K562 (cell line): ENCODE results near the gene VGLL4. TPM values are rescaled to one million over a fixed set of nuclear protein-coding genes. Genes with fewer than 3 reads are reported as not detected.

Experiments used
- FOXP1 ChIP-seq: sonication (generic); formaldehyde crosslinking; IDR thresholded peaks from 2 replicates; pipeline ENCODE4 v1.8.0; 2022; ENCODE audit warnings: mild to moderate bottlenecking, missing genetic modification reagents
- HDAC1 ChIP-seq, 2 experiments: fragments of 450-650 bp; IDR thresholded peaks; 2 replicates each; pipeline ENCODE4 v1.6.1; 2016 to 2017; ENCODE audit warnings: inconsistent platforms in 1 of 2, mild to moderate bottlenecking in 1 of 2, moderate library complexity in 1 of 2
- HDAC3 ChIP-seq: fragments of 450-650 bp; IDR thresholded peaks from 2 replicates; pipeline ENCODE4 v1.6.1; 2018; ENCODE audit warnings: borderline replicate concordance, mild to moderate bottlenecking, moderate library complexity; ENCODE audit not compliant: partially characterized antibody
- NFIC ChIP-seq: fragments of 450-650 bp; IDR thresholded peaks from 2 replicates; pipeline ENCODE4 v1.6.1; 2017; ENCODE audit warnings: mild to moderate bottlenecking, inconsistent platforms
- NR2C2 ChIP-seq, 2 experiments: fragments of 200-800 bp in 1 of 2; sonication (Bioruptor generic) in 1 of 2; sonication (generic) in 1 of 2; formaldehyde crosslinking in 1 of 2; IDR thresholded peaks; 2 replicates each; pipeline versions ENCODE4 v1.6.1 to v1.8.0; 2016 to 2022; ENCODE audit warnings: mild to moderate bottlenecking in 1 of 2, missing compliant biosample characterization in 1 of 2, missing genetic modification characterization in 1 of 2, missing genetic modification reagents in 1 of 2
- POU5F1 ChIP-seq: fragments of 150-350 bp; IDR thresholded peaks from 2 replicates; pipeline ENCODE4 v1.6.1; 2014; ENCODE audit warnings: borderline replicate concordance, low read length, low read depth, mild to moderate bottlenecking; ENCODE audit not compliant: partially characterized antibody
- PYGO2 ChIP-seq: fragments of 450-650 bp; IDR thresholded peaks from 2 replicates; pipeline ENCODE4 v1.6.1; 2016; ENCODE audit warnings: mild to moderate bottlenecking, missing genetic modification characterization, moderate library complexity, missing compliant biosample characterization
- RAD51 ChIP-seq: fragments of 450-650 bp; IDR thresholded peaks from 2 replicates; pipeline ENCODE4 v1.7.1; 2016; ENCODE audit warnings: low read depth, mild to moderate bottlenecking, borderline replicate concordance
- SIX5 ChIP-seq, 2 experiments: IDR thresholded peaks; 2 replicates each; pipeline ENCODE4 v1.6.1; 2011; ENCODE audit warnings: low read length in 2 of 2, borderline replicate concordance in 1 of 2, low read depth in 1 of 2, mild to moderate bottlenecking in 1 of 2, moderate library complexity in 1 of 2; ENCODE audit not compliant: insufficient read depth in 1 of 2
- SMARCC2 ChIP-seq: fragments of 450-650 bp; IDR thresholded peaks from 2 replicates; pipeline ENCODE4 v1.6.1; 2017; ENCODE audit warnings: antibody characterized with exemption, moderate library complexity, mild to moderate bottlenecking, low read depth
- TEAD4 ChIP-seq, 2 experiments: sonication (generic) in 1 of 2; formaldehyde crosslinking in 1 of 2; IDR thresholded peaks; 2 replicates each; pipeline versions ENCODE4 v1.6.1 to v1.8.0; 2012 to 2022; ENCODE audit warnings: borderline replicate concordance in 1 of 2, inconsistent platforms in 1 of 2, low read length in 1 of 2, mild to moderate bottlenecking in 1 of 2, missing genetic modification reagents in 1 of 2
- TRIM24 ChIP-seq, 2 experiments: fragments of 450-650 bp; IDR thresholded peaks; 2 replicates each; pipeline ENCODE4 v1.6.1; 2016
- ZKSCAN8 ChIP-seq: fragments of 200-800 bp; sonication (Bioruptor generic); IDR thresholded peaks from 2 replicates; pipeline ENCODE4 v1.6.1; 2016; ENCODE audit warnings: missing genetic modification characterization, missing compliant biosample characterization
- ZNF197 ChIP-seq: fragments of 200-800 bp; sonication (Bioruptor generic); IDR thresholded peaks from 2 replicates; pipeline ENCODE4 v1.6.1; 2016; ENCODE audit warnings: low read depth, missing genetic modification characterization, missing compliant biosample characterization
- ZNF24 ChIP-seq: fragments of 450-650 bp; IDR thresholded peaks from 2 replicates; pipeline ENCODE4 v1.6.1; 2016
- ZNF444 ChIP-seq: fragments of 250-450 bp; sonication (Bioruptor Pico); IDR thresholded peaks from 2 replicates; pipeline ENCODE4 v1.4.0; 2020; ENCODE audit warnings: mild to moderate bottlenecking, moderate library complexity
- ZNF785 ChIP-seq: fragments of 250-450 bp; sonication (Bioruptor Pico); IDR thresholded peaks from 2 replicates; pipeline ENCODE4 v1.4.0; 2020; ENCODE audit warnings: mild to moderate bottlenecking
- polyA plus RNA-seq, 8 experiments: library from polyadenylated mRNA; depleted of rRNA in 4 of 8; stranded (reverse) in 5 of 8; unstranded in 3 of 8; fragments of >200 nt; fragmentation: Nextera tagmentation in 2 of 8; fragmentation: Illumina TruSeq in 1 of 8; extraction: Ambion mirVana in 2 of 8; extraction: Trizol in 1 of 8; gene quantifications; 2 replicates each; pipeline versions ENCODE4 v1.2.1 to v1.2.3, GENCODE V29; 2011 to 2014; ENCODE audit warnings: inconsistent platforms in 1 of 8, missing spikeins in 1 of 8
- total RNA-seq, 7 experiments: library from RNA; depleted of rRNA in 6 of 7; stranded (reverse); fragments of >200 nt in 6 of 7; fragmentation: Illumina TruSeq in 2 of 7; extraction: Trizol in 2 of 7; gene quantifications; 2 replicates each; pipeline versions ENCODE4 v1.2.1 to v1.2.3, GENCODE V29; 2011 to 2021; ENCODE audit warnings: low replicate concordance in 1 of 7
- TF ChIP-seq, protein P1 (sequence below), 3 experiments: fragments of 200-800 bp in 1 of 3; fragments of 250-450 bp in 1 of 3; fragments of 450-650 bp in 1 of 3; sonication (Bioruptor Pico) in 1 of 3; sonication (Bioruptor generic) in 1 of 3; formaldehyde crosslinking in 1 of 3; IDR thresholded peaks; 2 replicates each; pipeline versions ENCODE4 v1.6.1 to v1.8.0; 2016 to 2022; ENCODE audit warnings: mild to moderate bottlenecking in 2 of 3, missing genetic modification characterization in 2 of 3, missing compliant biosample characterization in 1 of 3, moderate library complexity in 1 of 3

VGLL4 gene
- total and polyA plus RNA-seq, 9 of the 15 experiments (the other 6 are each of a cell fraction or from before 2014, with no cell fraction given) = 0.27 to 10.9 (median 8.6) TPM

DNA sequence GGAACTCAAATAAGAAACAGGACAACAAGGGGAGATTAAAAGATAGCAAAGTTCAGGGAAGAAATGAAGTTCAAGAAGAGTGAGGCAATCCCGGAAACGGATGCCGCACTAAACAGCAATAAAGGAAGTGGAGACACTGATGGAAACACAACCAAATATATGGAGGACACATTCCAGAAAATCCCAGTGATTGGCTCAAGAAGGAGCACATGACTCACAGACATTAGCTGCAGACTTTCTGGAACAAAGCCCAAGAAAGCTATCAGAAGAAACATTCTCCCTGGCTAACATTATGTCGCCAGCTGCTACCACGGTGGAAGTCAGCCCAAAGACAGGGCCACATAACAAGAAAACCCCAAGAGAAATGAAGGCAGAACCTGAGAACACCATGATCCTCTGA, 18.1 kb upstream of the VGLL4 start (continued):
- no peak for TF ChIP-seq NR2C2 (CRISPR knock-in tag; IDR thresholded peaks at IDR 0.05)
- TF ChIP-seq NR2C2 (tag; IDR thresholded peaks at IDR 0.05) = peak; percentile 56; the same call in 1 of the 2 replicates
- TF ChIP-seq TEAD4 (IDR thresholded peaks at IDR 0.05; ENCODE audit: low read length) = 0 out of 2 replicates have a peak, but pooled peaks have one; percentile 24
- no peak for TF ChIP-seq TEAD4 (CRISPR knock-in tag; IDR thresholded peaks at IDR 0.05; ENCODE audit: borderline replicate concordance)
- TF ChIP-seq POU5F1 = no peak
- no peak for TF ChIP-seq SIX5 (IDR thresholded peaks at IDR 0.05; ENCODE audit: borderline replicate concordance in 1 of 2, insufficient read depth in 1 of 2, low read depth in 1 of 2, low read length in 2 of 2)
- TF ChIP-seq ZNF785 (CRISPR knock-in tag) = no peak
- TF ChIP-seq HDAC3 = no peak
- peak; percentile 93 for TF ChIP-seq ZNF24
- TF ChIP-seq RAD51 = peak; percentile 69
- no peak for TF ChIP-seq ZNF444 (CRISPR knock-in tag)
- TF ChIP-seq HDAC1 (IDR thresholded peaks at IDR 0.05) = no peak
- TF ChIP-seq FOXP1 (CRISPR knock-in tag) = no peak
- no peak for TF ChIP-seq ZNF197 (CRISPR knock-in tag)
- peak in 1 of 2 experiments; percentile 16; a peak in 1 of 4 replicates for TF ChIP-seq TRIM24 (IDR thresholded peaks at IDR 0.05)
- TF ChIP-seq ZKSCAN8 (CRISPR knock-in tag) = 0 out of 2 replicates have a peak, but pooled peaks have one; percentile 21
- TF ChIP-seq NFIC = peak; percentile 69
- TF ChIP-seq PYGO2 (tag) = no peak
- TF ChIP-seq, protein P1, sequence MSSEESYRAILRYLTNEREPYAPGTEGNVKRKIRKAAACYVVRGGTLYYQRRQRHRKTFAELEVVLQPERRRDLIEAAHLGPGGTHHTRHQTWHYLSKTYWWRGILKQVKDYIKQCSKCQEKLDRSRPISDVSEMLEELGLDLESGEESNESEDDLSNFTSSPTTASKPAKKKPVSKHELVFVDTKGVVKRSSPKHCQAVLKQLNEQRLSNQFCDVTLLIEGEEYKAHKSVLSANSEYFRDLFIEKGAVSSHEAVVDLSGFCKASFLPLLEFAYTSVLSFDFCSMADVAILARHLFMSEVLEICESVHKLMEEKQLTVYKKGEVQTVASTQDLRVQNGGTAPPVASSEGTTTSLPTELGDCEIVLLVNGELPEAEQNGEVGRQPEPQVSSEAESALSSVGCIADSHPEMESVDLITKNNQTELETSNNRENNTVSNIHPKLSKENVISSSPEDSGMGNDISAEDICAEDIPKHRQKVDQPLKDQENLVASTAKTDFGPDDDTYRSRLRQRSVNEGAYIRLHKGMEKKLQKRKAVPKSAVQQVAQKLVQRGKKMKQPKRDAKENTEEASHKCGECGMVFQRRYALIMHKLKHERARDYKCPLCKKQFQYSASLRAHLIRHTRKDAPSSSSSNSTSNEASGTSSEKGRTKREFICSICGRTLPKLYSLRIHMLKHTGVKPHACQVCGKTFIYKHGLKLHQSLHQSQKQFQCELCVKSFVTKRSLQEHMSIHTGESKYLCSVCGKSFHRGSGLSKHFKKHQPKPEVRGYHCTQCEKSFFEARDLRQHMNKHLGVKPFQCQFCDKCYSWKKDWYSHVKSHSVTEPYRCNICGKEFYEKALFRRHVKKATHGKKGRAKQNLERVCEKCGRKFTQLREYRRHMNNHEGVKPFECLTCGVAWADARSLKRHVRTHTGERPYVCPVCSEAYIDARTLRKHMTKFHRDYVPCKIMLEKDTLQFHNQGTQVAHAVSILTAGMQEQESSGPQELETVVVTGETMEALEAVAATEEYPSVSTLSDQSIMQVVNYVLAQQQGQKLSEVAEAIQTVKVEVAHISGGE (CRISPR knock-in tag; IDR thresholded peaks at IDR 0.05) = 0 out of 6 replicates have a peak, but pooled peaks of 1 of the 3 experiments have one; percentile 32
- TF ChIP-seq SMARCC2 = no peak
